Stimulated activated CD8-positive, alpha-beta memory T cell treated with anti-CD3 and anti-CD28 coated beads, Interleukin-7, amount 100 ng/mL, for 1 hour (primary cell): Measurements from ENCODE around the gene AGT.
"Not testable (repeated sequence)": the region's sequence is repeated elsewhere in the genome, so short reads cannot be mapped to it uniquely, and the experiment has no call there.

Source experiments
- DNase-seq, 2 donors: peaks; one replicate each; pipeline ENCODE4 v3.0.0-alpha.2; 2020; ENCODE audit warnings: low read depth in 2 of 2

Gene AGT

GRCh38 chr1:230707732-230708630 is 5.9 kb downstream of the AGT start:
- DNase-seq, result no peak

- DNase-seq, result no peak
Measured at GRCh38 chr1:230706887-230707731, 6.8 kb downstream of the AGT start.

GRCh38 chr1:230706020-230706699 is 7.8 kb downstream of the AGT start:
- no peak for DNase-seq

- DNase-seq, result no peak
Measured at GRCh38 chr1:230705289-230706019, 8.5 kb downstream of the AGT start.

GRCh38 chr1:230704830-230705229 is 9.1 kb downstream of the AGT start:
- no peak for DNase-seq

GRCh38 chr1:230703679-230704385 is 10.1 kb downstream of the AGT start:
- no peak for DNase-seq

GRCh38 chr1:230702934-230703678 is 10.8 kb downstream of the AGT start:
- DNase-seq, result no peak

GRCh38 chr1:230701895-230702768 is 11.8 kb downstream of the AGT start:
- DNase-seq, result no peak

GRCh38 chr1:230701434-230701833 is 12.5 kb downstream of the AGT start:
- no peak for DNase-seq

- no peak for DNase-seq
Measured at GRCh38 chr1:230700132-230700531, 13.8 kb downstream of the AGT start.

GRCh38 chr1:230699716-230700115 is 14.2 kb downstream of the AGT start:
- no peak for DNase-seq

GRCh38 chr1:230698964-230699363 is 15.0 kb downstream of the AGT start:
- DNase-seq, result not testable (repeated sequence)

- DNase-seq, result no peak
Measured at GRCh38 chr1:230698130-230698529, 15.8 kb downstream of the AGT start.

- DNase-seq, result no peak
Measured at GRCh38 chr1:230696722-230697437, 17.0 kb downstream of the AGT start.

GRCh38 chr1:230696218-230696617 is 17.7 kb downstream of the AGT start:
- DNase-seq, result no peak

GRCh38 chr1:230694991-230695390 is 18.9 kb downstream of the AGT start:
- DNase-seq, result no peak

GRCh38 chr1:230694464-230694863 is 19.5 kb downstream of the AGT start:
- no peak for DNase-seq

- DNase-seq, result no peak
Measured at GRCh38 chr1:230693777-230694176, 20.1 kb downstream of the AGT start.
